Osteoblast (primary cell): ENCODE results near the gene PDE6G. TPM values are rescaled to one million over a fixed set of nuclear protein-coding genes. Genes with fewer than 3 reads are reported as not detected.

Experiments
- DNase-seq: peaks from one replicate; pipeline ENCODE4 v3.0.0; 2011; ENCODE audit warnings: low spot score, mixed read lengths; ENCODE audit not compliant: insufficient read length; ENCODE audit errors: missing footprints
- H2AFZ ChIP-seq: 2 replicates; pipeline ENCODE4 v1.6.0; 2011; ENCODE audit warnings: mild to moderate bottlenecking, low read length
- H3K27ac ChIP-seq: 2 replicates; pipeline ENCODE4 v1.5.1; 2011; ENCODE audit warnings: mild to moderate bottlenecking, low read depth, low read length, moderate library complexity
- H3K27me3 ChIP-seq: 2 replicates; pipeline ENCODE4 v1.6.0; 2012; ENCODE audit warnings: mild to moderate bottlenecking, control low read depth, inconsistent platforms, low read length, moderate library complexity; ENCODE audit not compliant: insufficient read depth
- H3K36me3 ChIP-seq: 2 replicates; pipeline ENCODE4 v1.5.1; 2011; ENCODE audit warnings: mild to moderate bottlenecking, low read length, control low read depth, moderate library complexity; ENCODE audit not compliant: insufficient read depth
- H3K4me1 ChIP-seq: 2 replicates; pipeline ENCODE4 v1.5.1; 2011; ENCODE audit warnings: mild to moderate bottlenecking, low read length, control low read depth, moderate library complexity; ENCODE audit not compliant: insufficient read depth
- H3K4me2 ChIP-seq: 2 replicates; pipeline ENCODE4 v1.6.0; 2011; ENCODE audit warnings: mild to moderate bottlenecking, low read length; ENCODE audit not compliant: insufficient read depth
- H3K4me3 ChIP-seq: fragments of 200-600 bp; sonication (generic); 3 replicates; pipeline ENCODE4 v1.5.1; 2012; ENCODE audit warnings: mild to moderate bottlenecking, low read length, inconsistent platforms; ENCODE audit not compliant: insufficient read depth
- H3K79me2 ChIP-seq: 2 replicates; pipeline ENCODE4 v1.6.0; 2012; ENCODE audit warnings: mild to moderate bottlenecking, low read length, control low read depth, inconsistent platforms; ENCODE audit not compliant: insufficient read depth
- H3K9me3 ChIP-seq: 2 replicates; pipeline ENCODE4 v1.5.1; 2011; ENCODE audit warnings: low read depth, low read length, control low read depth
- H4K20me1 ChIP-seq: 2 replicates; pipeline ENCODE4 v1.6.0; 2012; ENCODE audit warnings: mild to moderate bottlenecking, low read length, control low read depth; ENCODE audit not compliant: insufficient read depth
- CTCF ChIP-seq: IDR thresholded peaks from 2 replicates; pipeline ENCODE4 v1.5.1; 2011; ENCODE audit warnings: mild to moderate bottlenecking, low read depth, low read length, moderate library complexity; ENCODE audit errors: extremely low read depth
- total RNA-seq: library from RNA; depleted of rRNA; stranded (reverse); fragments of >200 nt; gene quantifications from 2 replicates; pipeline ENCODE4 v1.2.3, GENCODE V29; 2012

The PDE6G gene
- total RNA-seq, 1 donor, result not detected

- H3K9me3 ChIP-seq, result no peaks in the 10 kb centered on the region
Observed at GRCh38 chr17:81694810-81695209, 38.5 kb upstream of the PDE6G start.

GRCh38 chr17:81693509-81694210 lies 37.3 kb upstream of the PDE6G start:
- Histone ChIP-seq H3K27ac (no peak overlapping the region), H3K4me1 (no peaks in the 10 kb centered on the region), H3K79me2 (peaks cover 89% of the 10 kb centered on the region), H4K20me1 (peaks cover 54% of the 10 kb centered on the region), H3K4me2 (no peak overlapping the region), H3K27me3 (no peaks in the 10 kb centered on the region), H2AFZ (no peak overlapping the region), H3K4me3 (no peak overlapping the region), H3K36me3 (peaks cover 87% of the 10 kb centered on the region), H3K9me3 (no peaks in the 10 kb centered on the region)
- DNase-seq, result peak; percentile 82
- TF ChIP-seq CTCF, result no peak

More at GRCh38 chr17:81694810-81695209, 38.5 kb upstream of the PDE6G start:
- no peak for TF ChIP-seq CTCF
- Histone ChIP-seq H3K27me3 (no peaks in the 10 kb centered on the region), H3K4me1 (no peaks in the 10 kb centered on the region), H3K79me2 (peaks cover 83% of the 10 kb centered on the region), H3K4me3 (no peak overlapping the region), H3K36me3 (peaks cover 88% of the 10 kb centered on the region), H2AFZ (no peak overlapping the region), H3K4me2 (no peak overlapping the region), H3K27ac (no peak overlapping the region), H4K20me1 (peaks cover 42% of the 10 kb centered on the region)
- DNase-seq, result no peak

- H3K4me1 ChIP-seq, result no peaks in the 10 kb centered on the region
- TF ChIP-seq CTCF, result no peak
- peaks cover 90% of the 10 kb centered on the region for H3K79me2 ChIP-seq
Observed at GRCh38 chr17:81691608-81692007, 35.3 kb upstream of the PDE6G start.

GRCh38 chr17:81691196-81691595 lies 34.9 kb upstream of the PDE6G start:
- no peaks in the 10 kb centered on the region for H3K27me3 ChIP-seq
- H3K4me1 ChIP-seq, result no peaks in the 10 kb centered on the region
- peak; percentile 68 for DNase-seq
- H3K4me2 ChIP-seq, result no peak overlapping the region
- H3K4me3 ChIP-seq, result no peak overlapping the region
- peaks cover 90% of the 10 kb centered on the region for H3K79me2 ChIP-seq
- H3K27ac ChIP-seq, result no peak overlapping the region
- no peaks in the 10 kb centered on the region for H3K9me3 ChIP-seq
- peaks cover 69% of the 10 kb centered on the region for H4K20me1 ChIP-seq
- no peak for TF ChIP-seq CTCF
- no peak overlapping the region for H2AFZ ChIP-seq
- peaks cover 88% of the 10 kb centered on the region for H3K36me3 ChIP-seq

More at GRCh38 chr17:81691608-81692007, 35.3 kb upstream of the PDE6G start:
- Histone ChIP-seq H3K27ac (no peak overlapping the region), H4K20me1 (peaks cover 65% of the 10 kb centered on the region), H3K36me3 (peaks cover 88% of the 10 kb centered on the region), H3K4me3 (no peak overlapping the region), H3K27me3 (no peaks in the 10 kb centered on the region), H2AFZ (no peak overlapping the region), H3K4me2 (no peak overlapping the region), H3K9me3 (no peaks in the 10 kb centered on the region)
- DNase-seq, result no peak
